OCI-LY1 (cell line): ENCODE data around the gene HOXA4.

ENCODE experiments used
- CTCF ChIP-seq: fragments of 200-600 bp; sonication (generic), shearing (Covaris generic); IDR thresholded peaks from 2 replicates; pipeline ENCODE4 v1.5.1; 2017; ENCODE audit warnings: mild to moderate bottlenecking, antibody characterized with exemption, low read length, moderate library complexity, mixed read lengths
- EZH2 ChIP-seq: fragments of 200-600 bp; sonication (generic), shearing (Covaris generic); IDR thresholded peaks from 2 replicates; pipeline ENCODE4 v1.8.0; 2017; ENCODE audit warnings: borderline replicate concordance, mixed run types, mild to moderate bottlenecking, antibody characterized with exemption, low read length, moderate library complexity, mixed read lengths

GRCh38 chr7:27092819-27093110 is 37.8 kb downstream of the HOXA4 start:
- TF ChIP-seq CTCF (no peak), EZH2 (no peak)
